GM10266 (cell line): ENCODE measurements around the gene DLGAP1.

ENCODE experiments used
- DNase-seq: peaks from one replicate; pipeline ENCODE4 v3.0.0; 2012; ENCODE audit errors: extremely low spot score
- TF ChIP-seq, protein P1 (sequence below): IDR thresholded peaks from 2 replicates; pipeline ENCODE4 v1.5.1; 2012; ENCODE audit warnings: mild to moderate bottlenecking, low read depth; ENCODE audit not compliant: control insufficient read depth, insufficient read depth; ENCODE audit errors: missing control alignments

DLGAP1 gene

DNA sequence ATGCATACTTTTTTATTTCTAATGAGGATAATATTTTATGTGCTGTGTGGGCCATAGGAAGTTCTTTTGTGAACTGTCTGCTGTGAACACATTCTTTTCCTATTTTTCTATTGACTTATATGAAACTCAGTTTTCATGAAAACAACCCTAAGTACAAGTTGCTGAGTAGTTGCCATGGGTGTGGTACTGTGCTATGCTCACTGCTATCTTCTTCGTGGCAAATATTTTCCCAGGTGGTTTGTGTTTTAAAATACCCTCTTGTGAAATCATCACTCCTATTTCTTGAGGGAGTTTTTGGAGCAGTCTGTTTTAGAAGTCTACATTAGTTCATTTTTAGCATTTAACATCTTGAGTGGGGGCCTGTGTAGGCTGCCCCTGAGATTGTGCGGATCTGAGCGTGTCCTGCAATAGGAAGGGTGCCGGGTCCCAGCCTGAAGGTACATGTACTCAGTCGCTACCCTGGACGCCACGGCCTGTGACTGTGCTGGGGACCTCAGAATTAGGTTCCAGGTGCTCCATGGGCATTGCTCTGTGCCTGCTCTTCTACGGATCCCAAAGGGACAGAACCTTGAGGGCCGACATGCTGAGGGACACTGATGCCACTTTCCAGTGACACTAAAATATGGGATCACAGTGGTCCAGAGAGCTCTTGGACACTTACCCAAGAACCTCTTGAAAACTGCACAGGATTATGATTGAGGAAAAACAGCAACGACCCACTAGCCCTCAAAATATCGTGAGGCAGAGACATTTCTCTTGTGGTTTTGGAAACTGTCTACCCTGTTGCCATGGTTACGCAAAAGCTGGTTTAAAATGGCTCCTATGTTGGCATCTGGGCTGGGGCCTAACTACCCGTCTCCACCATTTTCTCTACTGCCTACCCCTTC lies 524.7 kb downstream of the DLGAP1 start:
- DNase-seq = no peak
- TF ChIP-seq, protein P1, sequence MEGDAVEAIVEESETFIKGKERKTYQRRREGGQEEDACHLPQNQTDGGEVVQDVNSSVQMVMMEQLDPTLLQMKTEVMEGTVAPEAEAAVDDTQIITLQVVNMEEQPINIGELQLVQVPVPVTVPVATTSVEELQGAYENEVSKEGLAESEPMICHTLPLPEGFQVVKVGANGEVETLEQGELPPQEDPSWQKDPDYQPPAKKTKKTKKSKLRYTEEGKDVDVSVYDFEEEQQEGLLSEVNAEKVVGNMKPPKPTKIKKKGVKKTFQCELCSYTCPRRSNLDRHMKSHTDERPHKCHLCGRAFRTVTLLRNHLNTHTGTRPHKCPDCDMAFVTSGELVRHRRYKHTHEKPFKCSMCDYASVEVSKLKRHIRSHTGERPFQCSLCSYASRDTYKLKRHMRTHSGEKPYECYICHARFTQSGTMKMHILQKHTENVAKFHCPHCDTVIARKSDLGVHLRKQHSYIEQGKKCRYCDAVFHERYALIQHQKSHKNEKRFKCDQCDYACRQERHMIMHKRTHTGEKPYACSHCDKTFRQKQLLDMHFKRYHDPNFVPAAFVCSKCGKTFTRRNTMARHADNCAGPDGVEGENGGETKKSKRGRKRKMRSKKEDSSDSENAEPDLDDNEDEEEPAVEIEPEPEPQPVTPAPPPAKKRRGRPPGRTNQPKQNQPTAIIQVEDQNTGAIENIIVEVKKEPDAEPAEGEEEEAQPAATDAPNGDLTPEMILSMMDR = no peak

DNA sequence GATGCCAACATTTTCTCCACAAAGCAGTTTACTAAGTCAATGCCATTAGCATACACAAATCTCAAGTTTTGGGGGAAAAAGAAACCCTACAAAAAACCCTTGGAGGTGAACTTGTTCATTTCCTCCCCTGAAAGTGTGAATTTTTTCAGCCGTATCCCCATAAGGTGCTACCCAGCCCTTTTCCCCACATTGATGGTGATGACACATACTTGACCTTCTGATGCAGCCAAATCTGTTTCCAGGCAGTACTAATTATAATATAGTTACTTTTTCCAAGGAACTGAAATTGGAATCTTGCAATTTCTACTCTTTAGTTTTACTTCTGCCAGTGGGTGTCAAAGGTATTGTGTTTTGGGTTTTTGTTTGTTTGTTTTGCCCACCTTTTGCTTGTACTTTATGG lies 530.7 kb downstream of the DLGAP1 start:
- TF ChIP-seq, protein P1 = no peak
- DNase-seq = no peak

DNA sequence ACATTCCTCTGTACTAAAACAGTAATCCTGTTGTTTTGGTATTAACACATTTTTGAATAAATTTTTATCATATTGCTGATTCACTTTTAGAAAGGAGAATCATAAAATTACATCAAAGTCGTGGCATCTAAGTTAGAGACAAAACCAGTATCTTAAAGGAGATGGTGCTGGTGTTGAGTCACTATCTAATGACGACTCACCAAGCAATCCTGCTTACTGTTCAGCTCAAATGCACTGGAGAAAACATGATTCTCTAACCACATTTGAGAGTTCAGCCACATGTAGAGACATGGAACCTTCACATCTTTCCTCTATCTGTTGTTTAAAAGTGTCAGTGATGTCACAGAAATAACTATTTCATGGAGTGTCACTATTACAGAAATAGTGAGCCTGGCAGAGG lies 531.4 kb downstream of the DLGAP1 start:
- DNase-seq = no peak
- TF ChIP-seq, protein P1 = no peak

DNA sequence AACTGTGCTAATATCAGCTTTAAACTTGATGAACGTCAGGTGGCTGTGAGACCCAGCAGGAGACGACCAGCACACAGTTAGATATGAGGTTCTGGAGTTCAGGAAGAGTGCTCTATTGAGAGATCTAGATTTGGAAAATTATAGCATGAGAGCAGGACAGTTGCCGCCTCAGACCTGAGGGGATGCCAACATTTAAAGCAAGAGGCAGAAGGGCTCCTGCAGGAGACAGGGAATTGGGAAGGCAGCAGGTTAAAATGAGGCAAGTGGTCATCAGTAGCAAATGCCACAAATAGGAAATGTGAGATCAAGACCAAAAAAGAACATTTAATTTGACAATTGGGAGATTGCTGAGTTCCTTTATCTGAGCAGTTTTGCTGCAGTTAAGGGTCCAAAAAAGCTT lies 533.3 kb downstream of the DLGAP1 start:
- TF ChIP-seq, protein P1 = no peak
- DNase-seq = no peak

DNA sequence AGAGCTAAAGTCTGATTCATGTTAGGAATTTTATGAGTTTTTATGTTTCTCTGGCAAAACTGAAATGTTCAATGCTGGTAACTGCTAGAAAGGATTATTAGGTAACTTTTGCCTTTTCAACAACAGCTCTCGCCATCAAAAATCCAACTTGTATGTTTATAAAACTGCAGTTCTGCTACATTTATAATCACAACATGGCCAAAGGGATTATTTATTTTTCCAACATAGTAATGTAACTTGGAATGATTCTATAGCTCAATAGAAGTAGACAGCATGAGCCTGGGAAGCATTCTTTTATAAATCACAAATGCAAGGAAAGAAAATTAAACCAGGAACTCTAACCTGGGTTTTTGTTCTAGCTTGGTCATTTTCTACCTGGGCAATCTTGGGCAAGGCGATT lies 534.3 kb downstream of the DLGAP1 start:
- no peak for DNase-seq
- TF ChIP-seq, protein P1 = no peak

DNA sequence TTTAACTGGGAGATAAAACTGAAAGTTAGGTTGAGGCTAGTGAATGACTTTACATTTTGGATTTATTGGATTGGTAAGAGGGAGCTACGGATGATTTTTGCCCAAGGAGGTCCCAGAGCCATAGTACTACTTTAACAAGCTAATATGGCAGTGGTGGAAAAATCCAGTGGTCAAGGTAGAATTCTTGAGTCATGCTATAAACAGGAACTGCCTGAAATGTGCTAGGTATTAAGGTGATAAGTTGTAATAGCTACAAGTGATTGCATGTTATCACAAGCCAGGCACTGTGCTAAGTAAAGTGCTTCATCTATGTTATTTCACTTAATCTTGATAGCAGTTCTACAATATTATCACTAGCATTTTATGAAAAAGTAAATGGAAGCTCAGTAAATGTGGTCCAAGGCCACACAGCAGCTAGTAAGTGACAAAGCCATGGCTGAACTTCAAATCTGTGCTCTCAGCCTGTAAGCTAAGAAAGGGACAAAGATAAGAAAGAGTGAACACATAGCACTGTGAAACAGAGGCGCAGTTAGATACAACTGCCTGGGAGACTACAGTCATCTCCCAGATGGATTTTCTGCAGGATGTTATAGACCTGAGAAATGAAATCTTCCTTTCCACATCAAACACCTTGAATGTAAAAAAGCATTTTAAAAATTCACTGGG lies 535.6 kb downstream of the DLGAP1 start:
- no peak for DNase-seq
- TF ChIP-seq, protein P1 = no peak

DNA sequence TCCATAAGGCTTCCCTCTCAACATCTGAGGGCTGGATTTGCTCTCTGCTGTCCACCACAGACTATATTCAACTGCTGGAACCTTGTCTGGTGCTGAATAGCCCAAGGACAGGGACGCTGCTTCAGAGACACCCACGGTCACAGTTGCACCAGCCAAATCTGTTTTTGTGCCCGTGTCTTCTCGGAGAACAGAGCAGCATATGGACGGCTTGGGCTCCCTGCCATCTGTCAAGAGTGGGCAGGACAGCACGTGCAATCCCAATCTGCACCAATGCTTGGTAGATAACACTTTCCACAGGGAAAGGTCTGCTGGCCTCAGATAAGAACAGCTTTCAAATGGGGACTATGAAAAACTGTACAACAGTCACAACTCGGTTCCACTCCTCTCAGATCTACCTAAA lies 539.0 kb downstream of the DLGAP1 start:
- TF ChIP-seq, protein P1 = no peak

More for the DNA sequence above, 539.0 kb downstream of the DLGAP1 start:
- no peak for DNase-seq
